Fibroblast of lung (primary cell): ENCODE results near the gene CNOT8. TPM values are rescaled to one million over a fixed set of nuclear protein-coding genes. Genes with fewer than 3 reads are reported as not detected.
"Not testable (repeated sequence)": the region's sequence is repeated elsewhere in the genome, so short reads cannot be mapped to it uniquely, and the experiment has no call there.

Experiments
- DNase-seq, 2 donors: peaks; one replicate each; pipeline versions ENCODE4 v3.0.0 to v3.0.0-alpha.2; 2010; ENCODE audit warnings: low read depth in 2 of 2
- H2AFZ ChIP-seq: 2 replicates; pipeline ENCODE4 v1.5.1; 2012; ENCODE audit warnings: low read length, control low read depth, inconsistent platforms
- H3K27ac ChIP-seq: 2 replicates; pipeline ENCODE4 v1.5.1; 2011; ENCODE audit warnings: low read length, control low read depth; ENCODE audit not compliant: insufficient read depth
- H3K27me3 ChIP-seq: 2 replicates; pipeline ENCODE4 v1.5.1; 2011; ENCODE audit warnings: mild to moderate bottlenecking, low read length; ENCODE audit not compliant: control insufficient read depth, insufficient read depth
- H3K36me3 ChIP-seq: 2 replicates; pipeline ENCODE4 v1.5.1; 2011; ENCODE audit warnings: low read length; ENCODE audit not compliant: control insufficient read depth, insufficient read depth
- H3K4me1 ChIP-seq: 2 replicates; pipeline ENCODE4 v1.5.1; 2011; ENCODE audit warnings: low read length; ENCODE audit not compliant: control insufficient read depth, insufficient read depth; ENCODE audit errors: extremely low read depth
- H3K4me2 ChIP-seq: 2 replicates; pipeline ENCODE4 v1.5.1; 2011; ENCODE audit warnings: low read length, control low read depth; ENCODE audit not compliant: insufficient read depth; ENCODE audit errors: extremely low read depth
- H3K4me3 ChIP-seq, 4 experiments: fragments of 200-600 bp in 1 of 4; sonication (generic) in 1 of 4; replicated peaks in 1 of 4; 2 replicates each; pipeline ENCODE4 v1.5.1; 2011 to 2016; ENCODE audit warnings: low read length in 4 of 4, low read depth in 3 of 4, mild to moderate bottlenecking in 3 of 4, control low read depth in 2 of 4, inconsistent platforms in 1 of 4, mixed read lengths in 1 of 4; ENCODE audit not compliant: insufficient read depth in 1 of 4; ENCODE audit errors: control extremely low read depth in 1 of 4
- H3K79me2 ChIP-seq: 2 replicates; pipeline ENCODE4 v1.5.1; 2012; ENCODE audit warnings: mild to moderate bottlenecking, low read length, inconsistent platforms; ENCODE audit not compliant: control insufficient read depth, insufficient read depth
- H3K9ac ChIP-seq: 2 replicates; pipeline ENCODE4 v1.5.1; 2011; ENCODE audit warnings: mild to moderate bottlenecking, low read length, control low read depth; ENCODE audit not compliant: insufficient read depth
- H3K9me3 ChIP-seq: 2 replicates; pipeline ENCODE4 v1.5.1; 2012; ENCODE audit warnings: low read depth, low read length; ENCODE audit not compliant: control insufficient read depth, insufficient read depth
- H4K20me1 ChIP-seq: 2 replicates; pipeline ENCODE4 v1.5.1; 2011; ENCODE audit warnings: low read length; ENCODE audit not compliant: control insufficient read depth, insufficient read depth; ENCODE audit errors: extremely low read depth
- CTCF ChIP-seq, 2 donors: IDR thresholded peaks in 1 of 2; conservative IDR thresholded peaks in 1 of 2; 1 replicate in 1 of 2; 2 replicates in 1 of 2; pipeline ENCODE4 v1.5.1; 2011 to 2012; ENCODE audit warnings: low read length in 2 of 2, control low read depth in 1 of 2, inconsistent platforms in 1 of 2, low read depth in 1 of 2, mild to moderate bottlenecking in 1 of 2
- EZH2 ChIP-seq: IDR thresholded peaks from 2 replicates; pipeline ENCODE4 v1.5.1; 2012; ENCODE audit warnings: low read length, control low read depth, mild to moderate bottlenecking; ENCODE audit errors: missing control alignments
- polyA plus RNA-seq, 2 donors: library from polyadenylated mRNA; depleted of rRNA in 1 of 2; stranded (reverse) in 1 of 2; unstranded in 1 of 2; fragments of >200 nt; gene quantifications; 2 replicates each; pipeline ENCODE4 v1.2.1, GENCODE V29; 2011 to 2012; ENCODE audit warnings: missing spikeins in 1 of 2
- total RNA-seq: library from RNA; depleted of rRNA; stranded (reverse); fragments of >200 nt; gene quantifications from 2 replicates; pipeline ENCODE4 v1.2.1, GENCODE V29; 2014

The CNOT8 gene
- total and polyA plus RNA-seq, 2 donors (not counting 1 experiment from before 2014, with no cell fraction given) = 50.7 to 66.7 TPM

DNA sequence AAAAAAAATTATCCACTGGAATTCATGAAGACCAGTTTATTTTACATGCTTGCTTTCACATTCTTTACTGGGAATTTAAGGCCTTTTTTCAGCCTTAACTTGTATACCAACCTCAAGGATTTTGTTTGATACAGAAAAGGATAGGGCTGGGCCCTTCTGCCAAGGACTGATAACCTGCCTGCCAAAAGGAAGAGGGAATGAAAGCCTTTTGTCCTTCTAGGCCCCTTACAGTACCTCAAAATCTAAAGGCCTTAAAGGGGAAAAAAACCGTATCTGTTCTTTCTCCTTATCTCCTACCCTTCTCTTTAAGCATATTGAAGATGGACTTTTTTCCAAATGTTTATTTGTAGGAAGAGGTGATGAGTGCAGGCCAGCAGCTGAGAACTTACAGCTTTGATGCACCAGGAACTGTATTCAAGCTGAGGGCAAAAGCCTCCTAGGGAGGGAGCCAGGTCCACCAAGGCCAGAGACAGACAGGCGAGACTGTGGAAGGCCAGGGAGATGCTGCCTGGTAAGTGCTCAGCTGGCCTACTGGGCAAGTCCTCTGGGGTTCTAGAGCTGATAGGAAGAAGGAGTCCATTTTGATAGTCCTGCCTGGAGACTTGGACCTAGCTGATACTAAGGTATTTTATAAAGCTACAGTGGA lies 39.8 kb upstream of the CNOT8 start:
- H3K4me1 ChIP-seq = no peaks in the 10 kb centered on the region

DNA sequence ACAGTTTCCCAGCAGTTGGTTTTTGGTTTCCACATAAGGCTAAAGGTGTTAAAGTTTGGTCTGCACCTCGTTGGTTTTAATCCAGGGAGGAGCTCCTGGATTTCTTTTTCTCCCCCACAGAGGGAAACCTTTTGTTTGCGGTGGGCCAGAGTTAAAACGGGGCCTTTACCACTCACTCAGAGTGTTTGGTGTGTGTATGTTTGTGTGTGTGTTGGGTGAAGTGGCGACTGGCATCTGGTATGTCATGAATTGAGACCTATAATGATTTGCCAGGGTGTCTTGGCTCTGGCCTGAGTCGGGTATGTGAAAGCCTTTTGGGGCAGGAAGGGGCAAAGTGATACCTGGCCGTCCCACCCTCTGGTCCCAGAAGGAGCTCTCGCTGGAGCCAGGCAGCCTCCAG lies 38.9 kb upstream of the CNOT8 start:
- Histone ChIP-seq H2AFZ (no peak overlapping the region), H3K27me3 (no peaks in the 10 kb centered on the region), H3K4me2 (no peak overlapping the region), H3K4me1 (no peaks in the 10 kb centered on the region), H3K9me3 (no peaks in the 10 kb centered on the region), H3K9ac (no peak overlapping the region), H3K27ac (no peak overlapping the region), H3K4me3 (no peak overlapping the region), H3K79me2 (no peaks in the 10 kb centered on the region), H3K36me3 (peaks cover 29% of the 10 kb centered on the region), H4K20me1 (no peaks in the 10 kb centered on the region)
- no peak for TF ChIP-seq EZH2
- no peak for TF ChIP-seq CTCF (conservative IDR thresholded peaks at IDR 0.05 in 1 of 2, IDR thresholded peaks at IDR 0.05 in 1 of 2; ENCODE audit: low read depth in 1 of 2, low read length in 2 of 2)
- DNase-seq = no peak

More for the DNA sequence above, 39.8 kb upstream of the CNOT8 start:
- no peak for DNase-seq
- Histone ChIP-seq H3K27ac (no peak overlapping the region), H4K20me1 (no peaks in the 10 kb centered on the region), H3K4me2 (no peak overlapping the region), H3K9me3 (no peaks in the 10 kb centered on the region), H3K9ac (no peak overlapping the region), H2AFZ (no peak overlapping the region), H3K36me3 (peaks cover 30% of the 10 kb centered on the region), H3K79me2 (no peaks in the 10 kb centered on the region), H3K4me3 (no peak overlapping the region), H3K27me3 (no peaks in the 10 kb centered on the region)
- TF ChIP-seq CTCF (conservative IDR thresholded peaks at IDR 0.05 in 1 of 2, IDR thresholded peaks at IDR 0.05 in 1 of 2; ENCODE audit: low read depth in 1 of 2, low read length in 2 of 2) (no peak), EZH2 (no peak)

DNA sequence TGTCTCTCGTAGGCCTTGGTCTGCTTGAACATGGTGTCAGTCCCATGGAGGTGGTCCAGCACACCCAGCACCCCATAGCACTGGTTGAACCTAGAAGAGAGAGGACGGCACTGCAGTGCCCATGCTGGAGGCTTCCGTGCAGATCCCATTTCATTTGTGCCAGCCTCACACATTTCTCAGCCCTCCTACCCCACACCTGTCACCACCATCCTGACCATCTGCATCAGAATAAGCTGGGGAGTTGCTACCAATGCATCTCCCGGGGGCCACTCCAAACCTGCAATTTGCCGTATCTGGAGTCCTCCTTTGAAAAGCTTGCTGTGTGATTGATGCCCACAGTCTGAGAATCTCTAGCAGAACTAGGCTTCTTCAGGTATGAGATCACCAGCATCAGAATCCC lies 38.0 kb upstream of the CNOT8 start:
- peaks cover 24% of the 10 kb centered on the region for H3K36me3 ChIP-seq
- no peak overlapping the region for H3K4me3 ChIP-seq
- no peaks in the 10 kb centered on the region for H3K9me3 ChIP-seq
- H3K9ac ChIP-seq = no peak overlapping the region
- no peaks in the 10 kb centered on the region for H3K79me2 ChIP-seq
- H3K27me3 ChIP-seq = no peaks in the 10 kb centered on the region
- H3K4me1 ChIP-seq = no peaks in the 10 kb centered on the region
- no peak for DNase-seq
- no peak overlapping the region for H3K4me2 ChIP-seq
- H3K27ac ChIP-seq = no peak overlapping the region
- TF ChIP-seq EZH2 (no peak), CTCF (conservative IDR thresholded peaks at IDR 0.05 in 1 of 2, IDR thresholded peaks at IDR 0.05 in 1 of 2; ENCODE audit: low read depth in 1 of 2, low read length in 2 of 2) (no peak)
- H4K20me1 ChIP-seq = no peaks in the 10 kb centered on the region
- H2AFZ ChIP-seq = no peak overlapping the region

GRCh38 chr5:154822896-154823295 lies 35.5 kb upstream of the CNOT8 start:
- H3K9ac ChIP-seq, H3K79me2 ChIP-seq, DNase-seq, H4K20me1 ChIP-seq, H3K4me2 ChIP-seq, H3K27me3 ChIP-seq, H3K9me3 ChIP-seq, H3K27ac ChIP-seq, H3K4me3 ChIP-seq, H3K4me1 ChIP-seq, H2AFZ ChIP-seq: not testable (repeated sequence)
- peaks cover 11% of the 10 kb centered on the region for H3K36me3 ChIP-seq
